HepG2 (cell line): ENCODE data around the gene TM9SF3. TPM values are rescaled to one million over a fixed set of nuclear protein-coding genes. Genes with fewer than 3 reads are reported as not detected.
A peak's percentile ranks its signal among the peaks of the same experiment; 100 is the strongest.

Experiments
- ATAC-seq: fragments of 200-7000 bp; cut with Tn5 transposase; 3 replicates; pipeline ENCODE4 v1.9.1; 2020; ENCODE audit warnings: mild to moderate bottlenecking, moderate library complexity
- BruUV-seq: library from RNA; stranded (reverse); fragments of 400-500 nt; replicated peaks from 2 replicates; lab custom pipeline; 2021; lab: Mats Ljungman, UMichigan
- CTCF ChIA-PET: fragments of 300-600 bp; formaldehyde crosslinking; extraction: SDS; loops from one replicate; lab custom pipeline; 2021; ENCODE audit warnings: low total read pairs, inconsistent platforms, low intra/inter-chr PET ratio; lab: Yijun Ruan, JAX
- POLR2A ChIA-PET: fragments of 350-600 bp; sonication (Branson Sonifier 250); formaldehyde crosslinking; loops from one replicate; lab custom pipeline; 2020; ENCODE audit warnings: antibody characterized with exemption, inconsistent platforms; lab: Yijun Ruan, JAX
- DNase-seq: peaks from one replicate; pipeline ENCODE4 v3.0.0-alpha.2; 2015; ENCODE audit warnings: low spot score
- FAIRE-seq: peaks from 3 replicates; lab custom pipeline; 2011; peaks lifted over from hg19 to GRCh38; lab: Jason Lieb, UNC
- H2AFZ ChIP-seq: one replicate; pipeline ENCODE4 v1.6.1; 2011; ENCODE audit warnings: low read length, inconsistent platforms
- H3K27ac ChIP-seq: fragments of 300-600 bp; 3 replicates; pipeline ENCODE4 v1.8.0; 2011; ENCODE audit warnings: mixed run types, mild to moderate bottlenecking, mixed read lengths, low read length, inconsistent platforms; ENCODE audit not compliant: insufficient read depth; ENCODE audit errors: extremely low read length
- H3K27me3 ChIP-seq, 2 experiments: fragments of 200-600 bp in 1 of 2; 2 replicates in 1 of 2; 3 replicates in 1 of 2; pipeline versions ENCODE4 v1.6.0 to v1.8.0; 2011; ENCODE audit warnings: low read length in 2 of 2, mild to moderate bottlenecking in 2 of 2, moderate library complexity in 2 of 2, inconsistent platforms in 1 of 2; ENCODE audit not compliant: insufficient read depth in 2 of 2, control insufficient read depth in 1 of 2
- H3K36me3 ChIP-seq, 2 experiments: fragments of 200-600 bp in 1 of 2; replicated peaks in 1 of 2; 2 replicates in 1 of 2; 3 replicates in 1 of 2; pipeline versions ENCODE4 v1.5.1 to v1.8.0; 2011; ENCODE audit warnings: low read length in 2 of 2, inconsistent platforms in 1 of 2; ENCODE audit not compliant: insufficient read depth in 2 of 2, control insufficient read depth in 1 of 2
- H3K4me1 ChIP-seq: 2 replicates; pipeline ENCODE4 v1.5.1; 2012; ENCODE audit warnings: low read length, inconsistent platforms; ENCODE audit not compliant: insufficient read depth
- H3K4me2 ChIP-seq: 2 replicates; pipeline ENCODE4 v1.6.0; 2011; ENCODE audit warnings: low read depth, low read length, inconsistent platforms
- H3K4me3 ChIP-seq, 3 experiments: fragments of 200-600 bp in 1 of 3; sonication (generic), shearing (Covaris generic) in 1 of 3; replicated peaks in 1 of 3; 2 replicates each; pipeline ENCODE4 v1.5.1; 2011 to 2016; ENCODE audit warnings: low read length in 3 of 3, inconsistent platforms in 2 of 3, low read depth in 2 of 3, mild to moderate bottlenecking in 2 of 3, control low read depth in 1 of 3, mixed read lengths in 1 of 3; ENCODE audit not compliant: insufficient read depth in 1 of 3
- H3K79me2 ChIP-seq: one replicate; pipeline ENCODE4 v1.6.1; 2011; ENCODE audit warnings: low read length, inconsistent platforms; ENCODE audit not compliant: insufficient read depth
- H3K9ac ChIP-seq: 2 replicates; pipeline ENCODE4 v1.6.0; 2011; ENCODE audit warnings: mild to moderate bottlenecking, low read depth, low read length, inconsistent platforms; ENCODE audit not compliant: insufficient read depth
- H3K9me3 ChIP-seq: 2 replicates; pipeline ENCODE4 v1.5.1; 2012; ENCODE audit warnings: mild to moderate bottlenecking, low read length
- H4K20me1 ChIP-seq: 2 replicates; pipeline ENCODE4 v1.6.0; 2011; ENCODE audit warnings: inconsistent platforms, mild to moderate bottlenecking, low read length, moderate library complexity; ENCODE audit not compliant: insufficient read depth
- ATAD3A ChIP-seq: sonication (generic); formaldehyde crosslinking; IDR thresholded peaks from 2 replicates; pipeline ENCODE4 v1.4.0; 2020; ENCODE audit warnings: missing genetic modification reagents
- BCL6 ChIP-seq: IDR thresholded peaks from 2 replicates; pipeline ENCODE4 v1.6.1; 2016; ENCODE audit warnings: missing genetic modification reagents, missing compliant biosample characterization
- LCORL ChIP-seq, 2 experiments: fragments of 450-650 bp in 1 of 2; sonication (generic) in 1 of 2; formaldehyde crosslinking in 1 of 2; IDR thresholded peaks; 2 replicates each; pipeline versions ENCODE4 v1.5.0 to v1.6.1; 2017 to 2020; ENCODE audit warnings: antibody characterized with exemption in 1 of 2, missing genetic modification reagents in 1 of 2
- NR2C2 ChIP-seq: sonication (generic); formaldehyde crosslinking; IDR thresholded peaks from 2 replicates; pipeline ENCODE4 v1.4.0; 2020; ENCODE audit warnings: missing genetic modification reagents, mild to moderate bottlenecking, moderate library complexity, borderline replicate concordance
- NR2F6 ChIP-seq, 2 experiments: IDR thresholded peaks; 2 replicates each; pipeline ENCODE4 v1.6.1; 2016; ENCODE audit warnings: antibody characterized with exemption in 1 of 2, mild to moderate bottlenecking in 1 of 2
- ONECUT2 ChIP-seq: sonication (generic); formaldehyde crosslinking; IDR thresholded peaks from 2 replicates; pipeline ENCODE4 v1.4.0; 2020; ENCODE audit warnings: missing genetic modification reagents
- RXRB ChIP-seq: IDR thresholded peaks from 2 replicates; pipeline ENCODE4 v1.6.1; 2016; ENCODE audit warnings: borderline replicate concordance, missing genetic modification reagents, missing compliant biosample characterization
- SALL1 ChIP-seq: sonication (generic); formaldehyde crosslinking; IDR thresholded peaks from 2 replicates; pipeline ENCODE4 v1.8.0; 2022; ENCODE audit warnings: mild to moderate bottlenecking, missing genetic modification reagents
- SOX6 ChIP-seq, 2 experiments: fragments of 450-650 bp in 1 of 2; sonication (generic) in 1 of 2; formaldehyde crosslinking in 1 of 2; IDR thresholded peaks; 2 replicates each; pipeline versions ENCODE4 v1.4.0 to v1.6.1; 2017 to 2020; ENCODE audit warnings: antibody characterized with exemption in 1 of 2, mild to moderate bottlenecking in 1 of 2, missing genetic modification reagents in 1 of 2
- TOPORS ChIP-seq: sonication (generic); formaldehyde crosslinking; IDR thresholded peaks from 2 replicates; pipeline ENCODE4 v1.8.0; 2023; ENCODE audit warnings: mild to moderate bottlenecking, missing genetic modification reagents
- XBP1 ChIP-seq: sonication (generic); formaldehyde crosslinking; IDR thresholded peaks from 2 replicates; pipeline ENCODE4 v1.5.0; 2020; ENCODE audit warnings: missing genetic modification reagents
- ZEB1 ChIP-seq: IDR thresholded peaks from 2 replicates; pipeline ENCODE4 v1.6.1; 2012; ENCODE audit warnings: mild to moderate bottlenecking, low read depth, inconsistent platforms; ENCODE audit not compliant: insufficient replicate concordance
- ZKSCAN1 ChIP-seq: fragments of 150-350 bp; IDR thresholded peaks from 2 replicates; pipeline ENCODE4 v1.6.1; 2014; ENCODE audit warnings: low read length
- ZNF235 ChIP-seq: sonication (generic); formaldehyde crosslinking; IDR thresholded peaks from 2 replicates; pipeline ENCODE4 v1.8.1; 2023; ENCODE audit warnings: mild to moderate bottlenecking, missing genetic modification reagents, borderline replicate concordance
- ZNF333 ChIP-seq: sonication (generic); formaldehyde crosslinking; IDR thresholded peaks from 2 replicates; pipeline ENCODE4 v1.4.0; 2020; ENCODE audit warnings: mild to moderate bottlenecking, missing genetic modification reagents, borderline replicate concordance
- ZNF547 ChIP-seq: sonication (generic); formaldehyde crosslinking; IDR thresholded peaks from 2 replicates; pipeline ENCODE4 v1.5.1; 2020; ENCODE audit warnings: mild to moderate bottlenecking, missing genetic modification reagents
- ZNF605 ChIP-seq: sonication (generic); formaldehyde crosslinking; IDR thresholded peaks from 2 replicates; pipeline ENCODE4 v1.8.0; 2022; ENCODE audit warnings: mild to moderate bottlenecking, missing genetic modification reagents
- WGBS: methylation state at CpG from one replicate; pipeline ENCODE4 v1.1.6; 2017; ENCODE audit warnings: low lambda C conversion rate; 5-methylcytosine and 5-hydroxymethylcytosine counted together
- in situ Hi-C: cut with HindIII; loops from 2 replicates; pipeline ENCODE4 v1.10.0; 2017; ENCODE audit warnings: low pct_unique_long_range_greater_than_20kb; ENCODE audit not compliant: extremely low pct_ligation_motif_present
- intact Hi-C: fragments of 100-400 bp; cut with micrococcal nuclease; formaldehyde crosslinking; loops from one replicate; pipeline ENCODE4 v1.10.0; 2022; ENCODE audit not compliant: unreplicated experiment
- polyA plus RNA-seq, 8 experiments: library from polyadenylated mRNA; depleted of rRNA in 3 of 8; stranded (reverse) in 7 of 8; unstranded in 1 of 8; fragments of >200 nt; fragmentation: Illumina TruSeq in 4 of 8; extraction: Trizol in 4 of 8; gene quantifications; 2 replicates each; pipeline versions ENCODE4 v1.2.1 to v1.2.3, GENCODE V29; 2011 to 2016; ENCODE audit warnings: low read depth in 4 of 8, missing spikeins in 1 of 8, mixed read lengths in 1 of 8; ENCODE audit not compliant: insufficient read depth in 1 of 8
- total RNA-seq, 5 experiments: library from RNA; depleted of rRNA; stranded (reverse); fragments of >200 nt; fragmentation: Illumina TruSeq; extraction: Trizol; gene quantifications; 2 replicates each; pipeline ENCODE4 v1.2.3, GENCODE V29; 2016; ENCODE audit warnings: low read depth in 1 of 5
- TF ChIP-seq, protein P1 (sequence below): IDR thresholded peaks from 2 replicates; pipeline ENCODE4 v1.6.1; 2016; ENCODE audit warnings: control low read depth

The TM9SF3 gene
- total and polyA plus RNA-seq, 2 of the 13 experiments (the other 11 are each of a cell fraction or from before 2014, with no cell fraction given) = 43.8 to 120 TPM

DNA sequence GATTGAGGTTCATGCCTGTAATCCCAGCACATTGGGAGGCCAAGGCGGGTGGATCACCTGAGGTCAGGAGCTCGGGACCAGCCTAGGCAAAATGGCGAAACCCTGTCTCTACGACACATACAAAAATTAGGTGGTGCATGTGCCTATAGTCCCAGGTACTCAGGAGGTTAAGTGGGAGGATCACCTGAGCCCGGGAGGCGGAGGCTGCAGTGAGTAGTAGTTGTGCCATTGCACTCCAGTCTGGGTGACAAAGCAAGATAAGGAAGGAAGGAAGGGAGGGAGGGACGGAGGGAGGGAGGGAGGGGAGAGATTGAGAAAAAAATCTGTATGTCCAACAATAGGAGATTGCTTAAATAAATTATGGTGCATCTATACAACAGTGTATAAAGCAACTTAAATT is 86.3 kb downstream of the TM9SF3 start:
- no peak for FAIRE-seq
- POLR2A ChIA-PET = no interaction called here

DNA sequence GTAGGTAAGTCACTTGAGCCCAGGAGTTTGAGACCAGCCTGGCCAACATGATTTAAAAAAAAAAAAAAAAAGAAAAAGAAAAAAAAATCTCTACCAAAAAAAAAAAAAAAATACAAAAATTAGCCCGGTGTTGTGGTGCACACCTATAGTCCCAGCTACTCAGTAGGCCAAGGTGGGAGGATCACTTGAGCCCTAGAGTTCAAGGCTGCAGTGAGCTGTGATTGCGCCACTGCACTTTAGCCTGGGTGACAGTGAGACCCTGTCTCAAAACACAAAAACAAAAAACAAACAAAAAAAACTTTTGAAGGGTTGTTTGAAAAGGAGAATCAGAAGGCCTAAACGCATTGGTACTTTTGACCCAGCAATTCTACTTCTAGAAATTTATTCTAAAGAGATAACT is 86.8 kb downstream of the TM9SF3 start:
- BruUV-seq = no TSS peak
- Histone ChIP-seq H3K4me1 (peaks cover 37% of the 10 kb centered on the region), H3K36me3 (no peaks in the 10 kb centered on the region), H3K9me3 (no peaks in the 10 kb centered on the region), H4K20me1 (no peaks in the 10 kb centered on the region), H3K9ac (no peak overlapping the region), H3K79me2 (no peaks in the 10 kb centered on the region), H3K4me3 (no peak overlapping the region), H3K27me3 (peaks cover 3 to 7% of the 10 kb centered on the region in 2 experiments; a peak in 3 of 5 replicates), H2AFZ (no peak overlapping the region), H3K27ac (no peak overlapping the region), H3K4me2 (no peak overlapping the region)
- DNase-seq = no peak
- 0% methylated on average over 3 of the region's 3 CpGs for WGBS
- peak; percentile 48 for FAIRE-seq
- intact Hi-C loops (no loop called here), in situ Hi-C loops (no loop called here)
- POLR2A ChIA-PET = no interaction called here
- peak; percentile 43; the same call in 2 of the 3 replicates for ATAC-seq
- CTCF ChIA-PET = no interaction called here
- 0 out of 2 replicates have a peak, but pooled peaks have one; percentile 37 for TF ChIP-seq RXRB (CRISPR knock-in tag)
- TF ChIP-seq NR2F6 (IDR thresholded peaks at IDR 0.05) = peak; percentile 53; the same call in 1 of the 2 replicates
- peak; percentile 59; the same call in 1 of the 2 replicates for TF ChIP-seq NR2F6 (CRISPR knock-in tag; IDR thresholded peaks at IDR 0.05)
- TF ChIP-seq ZEB1 = no peak
- no peak for TF ChIP-seq ATAD3A (CRISPR knock-in tag)
- TF ChIP-seq ONECUT2 = no peak
- peak; percentile 35; the same call in 1 of the 2 replicates for TF ChIP-seq SALL1 (CRISPR knock-in tag)
- TF ChIP-seq ZNF547 (CRISPR knock-in tag) = no peak
- no peak for TF ChIP-seq XBP1 (CRISPR knock-in tag)
- TF ChIP-seq BCL6 (CRISPR knock-in tag) = peak; percentile 61; the same call in 1 of the 2 replicates
- no peak for TF ChIP-seq ZNF333 (CRISPR knock-in tag)
- no peak for TF ChIP-seq ZKSCAN1
- TF ChIP-seq SOX6 (IDR thresholded peaks at IDR 0.05) = no peak
- TF ChIP-seq SOX6 (CRISPR knock-in tag; IDR thresholded peaks at IDR 0.05) = peak; percentile 43; the same call in 1 of the 2 replicates
- no peak for TF ChIP-seq LCORL (IDR thresholded peaks at IDR 0.05)
- 0 out of 2 replicates have a peak, but pooled peaks have one; percentile 29 for TF ChIP-seq LCORL (CRISPR knock-in tag; IDR thresholded peaks at IDR 0.05)

More for the DNA sequence above, 86.3 kb downstream of the TM9SF3 start:
- 16% methylated on average over 7 of the region's 7 CpGs for WGBS
- Histone ChIP-seq H2AFZ (no peak overlapping the region), H3K27ac (no peak overlapping the region), H3K79me2 (no peaks in the 10 kb centered on the region), H3K4me2 (no peak overlapping the region), H3K27me3 (peaks cover 3 to 11% of the 10 kb centered on the region in 2 experiments; a peak in 3 of 5 replicates), H3K9ac (no peak overlapping the region), H3K4me3 (no peak overlapping the region), H3K4me1 (peaks cover 37% of the 10 kb centered on the region), H3K36me3 (no peaks in the 10 kb centered on the region), H4K20me1 (no peaks in the 10 kb centered on the region), H3K9me3 (no peaks in the 10 kb centered on the region)
- intact Hi-C loops = no loop called here
- CTCF ChIA-PET = no interaction called here
- TF ChIP-seq ZNF235 (CRISPR knock-in tag) = no peak
- TF ChIP-seq ZNF605 (CRISPR knock-in tag) = no peak
- TF ChIP-seq TOPORS = no peak
- TF ChIP-seq, protein P1, sequence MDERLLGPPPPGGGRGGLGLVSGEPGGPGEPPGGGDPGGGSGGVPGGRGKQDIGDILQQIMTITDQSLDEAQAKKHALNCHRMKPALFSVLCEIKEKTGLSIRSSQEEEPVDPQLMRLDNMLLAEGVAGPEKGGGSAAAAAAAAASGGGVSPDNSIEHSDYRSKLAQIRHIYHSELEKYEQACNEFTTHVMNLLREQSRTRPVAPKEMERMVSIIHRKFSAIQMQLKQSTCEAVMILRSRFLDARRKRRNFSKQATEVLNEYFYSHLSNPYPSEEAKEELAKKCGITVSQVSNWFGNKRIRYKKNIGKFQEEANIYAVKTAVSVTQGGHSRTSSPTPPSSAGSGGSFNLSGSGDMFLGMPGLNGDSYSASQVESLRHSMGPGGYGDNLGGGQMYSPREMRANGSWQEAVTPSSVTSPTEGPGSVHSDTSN (CRISPR knock-in tag) = no peak
- 0 out of 2 replicates have a peak, but pooled peaks have one; percentile 9 for TF ChIP-seq NR2C2 (CRISPR knock-in tag)
- in situ Hi-C loops = no loop called here
- BruUV-seq = no TSS peak
- DNase-seq (no peak), ATAC-seq (no peak)
